ENCODE measurements around the gene OVCA2.

Gene OVCA2

GRCh38 chr17:2082003-2082781 is 40.4 kb downstream of the OVCA2 start:
- H3K27ac ChIP-seq = no peak overlapping the region
- TF ChIP-seq CTCF (conservative IDR thresholded peaks at IDR 0.05) = no peak
- no peak for TF ChIP-seq ZFX (IDR thresholded peaks at IDR 0.05)

- peak overlapping the region; percentile 15 for H3K27ac ChIP-seq
- TF ChIP-seq ZFX (IDR thresholded peaks at IDR 0.05) (no peak), CTCF (conservative IDR thresholded peaks at IDR 0.05) (no peak)
Observed at GRCh38 chr17:2083613-2084035, 41.8 kb downstream of the OVCA2 start.

- peak overlapping the region; percentile 15 for H3K27ac ChIP-seq
- TF ChIP-seq ZFX (IDR thresholded peaks at IDR 0.05) = no peak
- no peak for TF ChIP-seq CTCF (conservative IDR thresholded peaks at IDR 0.05)
Observed at GRCh38 chr17:2084036-2084765, 42.4 kb downstream of the OVCA2 start.

- no peak overlapping the region for H3K27ac ChIP-seq
- no peak for TF ChIP-seq CTCF (conservative IDR thresholded peaks at IDR 0.05)
- TF ChIP-seq ZFX (IDR thresholded peaks at IDR 0.05) = no peak
Observed at GRCh38 chr17:2084766-2085647, 43.2 kb downstream of the OVCA2 start.

GRCh38 chr17:2085648-2085949 is 43.8 kb downstream of the OVCA2 start:
- TF ChIP-seq CTCF (conservative IDR thresholded peaks at IDR 0.05) (no peak), ZFX (IDR thresholded peaks at IDR 0.05) (no peak)
- H3K27ac ChIP-seq = no peak overlapping the region

GRCh38 chr17:2086306-2086705 is 44.5 kb downstream of the OVCA2 start:
- no peak for TF ChIP-seq ZFX (IDR thresholded peaks at IDR 0.05)
- H3K27ac ChIP-seq = no peak overlapping the region

- no peak overlapping the region for H3K27ac ChIP-seq
- no peak for TF ChIP-seq CTCF (conservative IDR thresholded peaks at IDR 0.05)
- no peak for TF ChIP-seq ZFX (IDR thresholded peaks at IDR 0.05)
Observed at GRCh38 chr17:2087597-2088211, 45.9 kb downstream of the OVCA2 start.

Measured in C4-2B (cell line).